Measurements from ENCODE around the gene CPED1. TPM values are rescaled to one million over a fixed set of nuclear protein-coding genes. Genes with fewer than 3 reads are reported as not detected.

The CPED1 gene
- total RNA-seq, 2 donors from 2014 or later: not detected

DNA sequence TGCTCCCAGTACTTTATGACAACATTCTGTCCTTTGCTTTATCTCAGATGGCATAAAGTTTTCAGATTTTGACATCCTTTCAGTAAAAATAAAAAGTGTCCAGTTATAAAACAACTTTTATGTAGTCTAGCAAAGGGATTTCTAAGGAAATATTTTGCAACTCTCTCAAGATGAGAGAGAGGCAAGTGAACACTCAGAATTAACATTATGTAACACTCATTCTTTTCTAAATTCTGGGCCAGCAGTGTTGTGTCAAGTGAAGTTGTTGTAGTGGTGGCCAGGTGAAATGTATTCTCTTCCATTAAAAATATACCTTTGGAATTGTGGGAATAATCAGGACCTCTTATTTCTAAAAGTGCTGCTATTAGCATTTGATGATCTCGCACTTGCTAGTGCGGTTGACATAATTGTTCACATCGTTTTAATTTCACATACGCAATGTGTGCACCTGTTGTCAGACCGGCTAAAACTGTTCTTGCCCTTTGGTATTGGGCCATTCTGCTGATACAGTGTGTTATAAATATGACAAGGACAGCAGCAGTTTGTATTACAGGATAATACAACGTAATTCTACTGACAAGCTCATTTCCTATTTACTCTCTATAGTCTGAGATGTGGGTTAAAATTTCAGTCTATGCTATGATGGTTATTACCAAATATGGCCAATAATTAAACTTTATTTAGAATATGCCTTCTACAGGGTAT is 23.8 kb downstream of the CPED1 start:
- Mint-ChIP-seq H3K27ac (no peak overlapping the region), H3K27me3 (peaks cover 18% of the 10 kb centered on the region), H3K4me1 (no peaks in the 10 kb centered on the region), H3K4me3 (no peak overlapping the region), H3K9me3 (no peaks in the 10 kb centered on the region), H3K36me3 (ENCODE audit: low read depth) (no peaks in the 10 kb centered on the region)
- no peak for ATAC-seq (replicated peaks)

DNA sequence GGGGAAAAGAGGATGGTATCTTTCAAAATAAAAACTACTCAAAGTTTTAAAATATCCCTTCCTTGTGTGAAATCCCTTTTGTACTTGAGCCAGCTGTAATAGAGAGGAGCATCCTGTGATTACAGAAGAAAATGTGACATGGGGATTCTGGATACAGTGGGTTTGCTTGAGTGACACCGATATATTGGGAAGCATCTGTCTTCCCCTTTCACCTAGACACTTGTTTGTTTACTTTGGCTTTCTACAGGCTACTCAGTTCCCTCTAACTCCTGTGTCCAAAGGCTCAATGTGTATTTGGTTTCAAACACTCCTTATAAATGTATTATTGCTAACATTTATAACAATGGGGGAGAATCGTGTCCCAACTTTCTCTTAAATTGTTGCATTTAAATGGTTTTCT is 24.4 kb downstream of the CPED1 start:
- no peaks in the 10 kb centered on the region for H3K4me1 Mint-ChIP-seq
- H3K27ac Mint-ChIP-seq: no peak overlapping the region
- no peak for ATAC-seq (replicated peaks)
- H3K9me3 Mint-ChIP-seq: no peaks in the 10 kb centered on the region
- H3K27me3 Mint-ChIP-seq: peaks cover 13% of the 10 kb centered on the region
- H3K4me3 Mint-ChIP-seq: no peak overlapping the region
- H3K36me3 Mint-ChIP-seq (ENCODE audit: low read depth): no peaks in the 10 kb centered on the region

DNA sequence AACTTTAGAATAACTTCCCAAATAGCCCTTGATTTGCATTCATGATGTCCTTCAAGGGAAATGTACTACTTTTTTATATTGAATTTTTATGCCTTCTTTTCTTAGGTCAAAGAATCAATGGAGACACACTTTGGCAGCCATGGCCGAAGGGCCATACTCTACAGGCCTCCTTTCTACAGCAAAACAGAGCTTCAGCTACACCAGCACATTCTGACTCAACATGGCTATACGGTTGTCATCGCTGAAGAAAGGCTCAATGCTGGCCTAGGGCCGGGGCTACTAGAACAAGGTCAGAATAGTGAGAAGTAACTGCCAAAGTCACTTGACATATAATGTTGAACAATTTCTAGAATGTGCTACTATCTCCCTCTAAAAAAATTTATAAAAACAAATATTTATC is 27.0 kb downstream of the CPED1 start:
- Mint-ChIP-seq H3K9me3 (no peaks in the 10 kb centered on the region), H3K4me3 (no peak overlapping the region), H3K27ac (no peak overlapping the region), H3K36me3 (ENCODE audit: low read depth) (no peaks in the 10 kb centered on the region), H3K4me1 (no peaks in the 10 kb centered on the region), H3K27me3 (peaks cover 4% of the 10 kb centered on the region)
- ATAC-seq (replicated peaks): no peak

DNA sequence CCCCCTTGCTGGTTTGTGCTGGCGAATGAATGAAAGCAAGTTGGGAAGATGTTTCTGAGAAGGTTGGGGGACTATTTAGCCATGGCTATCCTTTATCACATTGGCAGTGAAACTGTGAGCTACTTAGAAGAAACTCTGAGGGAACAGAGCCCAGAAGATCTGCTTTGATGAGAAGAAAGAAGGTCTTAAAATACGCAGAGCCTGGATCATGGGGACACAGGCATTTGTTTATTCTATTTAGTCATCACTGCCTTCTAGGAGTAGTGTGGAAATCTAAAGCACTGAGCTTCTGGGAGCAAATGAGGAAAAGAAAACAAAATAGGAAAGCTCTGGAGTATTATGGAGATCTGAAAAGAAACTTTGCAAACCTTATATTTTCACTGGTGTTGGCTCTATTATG is 28.5 kb downstream of the CPED1 start:
- Mint-ChIP-seq H3K27me3 (peaks cover 4% of the 10 kb centered on the region), H3K4me3 (no peak overlapping the region), H3K9me3 (no peaks in the 10 kb centered on the region), H3K36me3 (ENCODE audit: low read depth) (no peaks in the 10 kb centered on the region), H3K27ac (no peak overlapping the region), H3K4me1 (no peaks in the 10 kb centered on the region)
- no peak for ATAC-seq (replicated peaks)

DNA sequence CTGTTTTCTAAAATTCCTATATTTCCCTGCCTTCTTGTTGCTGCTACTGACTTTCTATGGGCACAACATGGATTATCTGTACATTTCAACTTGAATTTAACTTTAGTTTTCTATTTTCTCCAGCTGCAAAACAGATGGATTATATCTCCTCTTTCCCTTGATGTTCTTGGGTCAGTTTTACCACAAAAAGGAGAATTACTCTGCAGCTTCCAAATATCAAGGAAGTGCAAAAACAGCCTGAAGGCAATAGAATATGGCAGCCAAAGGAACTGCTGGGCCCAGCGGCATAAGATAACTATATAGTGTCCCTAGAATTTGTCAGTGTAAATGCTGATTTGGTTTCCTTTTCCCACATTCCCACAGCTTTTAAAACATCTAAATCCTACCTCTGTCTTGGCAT is 29.1 kb downstream of the CPED1 start:
- no peaks in the 10 kb centered on the region for H3K36me3 Mint-ChIP-seq (ENCODE audit: low read depth)
- peaks cover 4% of the 10 kb centered on the region for H3K27me3 Mint-ChIP-seq
- ATAC-seq (replicated peaks): no peak
- no peak overlapping the region for H3K27ac Mint-ChIP-seq
- H3K4me1 Mint-ChIP-seq: no peaks in the 10 kb centered on the region
- no peaks in the 10 kb centered on the region for H3K9me3 Mint-ChIP-seq
- no peak overlapping the region for H3K4me3 Mint-ChIP-seq

DNA sequence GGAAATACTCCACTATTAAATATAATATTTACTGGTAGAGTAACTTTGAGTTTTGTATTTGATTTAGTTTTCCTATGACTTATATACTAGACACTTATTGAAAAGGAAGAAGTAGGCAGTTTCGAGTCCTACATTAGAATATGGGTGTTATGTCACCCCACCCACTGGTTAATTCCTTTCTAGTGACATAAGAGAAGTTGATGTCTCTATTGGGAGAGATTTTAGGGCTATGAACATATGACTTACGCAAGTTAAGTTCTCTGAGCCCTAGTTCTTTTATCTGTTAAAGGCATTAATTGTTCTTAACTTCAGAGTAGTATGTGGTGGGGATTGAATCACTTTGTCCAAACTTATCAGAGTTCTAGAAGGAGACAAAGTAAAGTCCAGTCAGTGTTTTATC is 30.5 kb downstream of the CPED1 start:
- Mint-ChIP-seq H3K4me1 (no peaks in the 10 kb centered on the region), H3K36me3 (ENCODE audit: low read depth) (no peaks in the 10 kb centered on the region), H3K9me3 (no peaks in the 10 kb centered on the region), H3K27me3 (peaks cover under 1% of the 10 kb centered on the region), H3K4me3 (no peak overlapping the region), H3K27ac (no peak overlapping the region)
- no peak for ATAC-seq (replicated peaks)

DNA sequence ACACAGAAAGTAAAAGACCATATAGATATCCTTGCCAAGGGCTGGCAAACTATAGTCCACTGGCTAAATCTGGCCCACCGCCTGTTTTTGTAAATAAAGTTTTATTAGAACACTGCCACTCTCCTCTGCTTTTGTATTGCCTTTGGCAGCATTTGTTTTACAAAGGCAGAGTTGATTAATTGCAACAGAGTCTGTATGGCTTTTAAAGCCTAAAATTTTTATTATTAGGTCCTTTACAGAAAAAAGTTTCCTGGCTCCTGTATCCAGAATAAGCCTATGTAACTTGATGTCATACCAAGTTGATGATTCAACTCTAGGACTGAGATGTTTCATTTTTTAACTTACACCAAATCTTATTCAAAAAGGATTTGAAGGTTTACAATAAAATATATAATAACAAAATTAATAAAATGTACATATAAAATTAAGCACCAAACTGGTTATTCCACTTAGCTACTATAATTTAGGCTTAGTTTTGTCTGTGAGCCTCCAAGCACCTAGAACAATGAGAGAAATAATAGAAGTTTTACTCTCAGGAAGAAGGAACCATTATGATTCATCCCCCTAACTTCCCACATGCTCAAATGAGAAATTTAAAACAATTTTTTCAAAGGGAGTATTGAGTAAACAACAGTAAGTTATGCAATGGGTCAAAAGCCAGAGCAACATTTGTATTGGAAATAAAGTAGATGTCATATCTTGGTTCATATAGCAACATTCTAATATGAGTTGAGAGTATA is 31.9 kb downstream of the CPED1 start:
- no peaks in the 10 kb centered on the region for H3K36me3 Mint-ChIP-seq (ENCODE audit: low read depth)
- H3K27ac Mint-ChIP-seq: no peak overlapping the region
- ATAC-seq (replicated peaks): no peak
- H3K9me3 Mint-ChIP-seq: no peaks in the 10 kb centered on the region
- H3K27me3 Mint-ChIP-seq: no peaks in the 10 kb centered on the region
- H3K4me3 Mint-ChIP-seq: no peak overlapping the region
- no peaks in the 10 kb centered on the region for H3K4me1 Mint-ChIP-seq

DNA sequence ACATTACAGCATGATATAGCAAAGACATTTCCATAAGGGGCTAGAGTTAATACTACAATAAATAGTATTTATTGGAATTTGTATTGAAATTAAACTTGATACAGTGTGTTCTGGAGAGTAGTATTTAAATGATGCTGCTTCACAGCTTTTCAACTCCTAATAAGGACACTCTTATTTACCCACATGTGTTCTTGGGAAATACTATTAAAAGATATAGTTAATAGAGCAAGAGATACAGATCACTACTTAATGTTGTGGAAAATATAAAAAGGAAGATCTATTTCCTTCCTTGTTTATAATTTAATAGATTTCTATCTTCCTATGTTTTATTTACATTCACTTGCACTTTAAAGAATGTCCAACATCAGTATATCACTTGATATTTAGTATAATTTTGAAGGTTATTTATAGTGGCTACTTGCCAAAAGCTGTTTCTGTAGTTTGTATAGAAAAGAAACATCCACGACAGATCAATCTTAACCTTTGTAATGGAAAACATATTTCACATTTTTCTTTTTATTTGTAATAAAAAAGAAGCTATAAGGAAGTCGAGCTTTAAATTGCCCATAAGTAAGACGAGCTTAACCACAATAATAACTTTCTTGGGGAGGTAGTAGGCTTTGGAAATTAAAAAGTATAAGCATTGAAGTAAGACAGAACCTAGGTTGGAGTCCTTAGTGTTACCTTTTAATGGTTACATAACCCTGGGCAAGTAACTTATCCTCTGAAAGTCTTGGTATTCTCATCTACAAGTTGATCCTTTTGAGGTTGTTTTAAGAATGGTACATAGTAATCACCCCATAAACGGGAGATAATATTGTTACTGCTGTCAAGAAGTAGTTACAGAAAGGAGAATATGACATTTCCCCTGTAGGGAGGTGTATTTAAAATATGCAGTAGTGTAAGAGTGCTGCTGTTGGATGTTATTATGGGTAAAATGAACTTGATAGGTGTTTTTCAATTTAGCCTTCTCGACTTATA is 32.8 kb downstream of the CPED1 start:
- Mint-ChIP-seq H3K27me3 (peaks cover 6% of the 10 kb centered on the region), H3K9me3 (no peaks in the 10 kb centered on the region), H3K27ac (no peak overlapping the region), H3K4me3 (no peak overlapping the region), H3K36me3 (ENCODE audit: low read depth) (no peaks in the 10 kb centered on the region), H3K4me1 (no peaks in the 10 kb centered on the region)
- no peak for ATAC-seq (replicated peaks)

DNA sequence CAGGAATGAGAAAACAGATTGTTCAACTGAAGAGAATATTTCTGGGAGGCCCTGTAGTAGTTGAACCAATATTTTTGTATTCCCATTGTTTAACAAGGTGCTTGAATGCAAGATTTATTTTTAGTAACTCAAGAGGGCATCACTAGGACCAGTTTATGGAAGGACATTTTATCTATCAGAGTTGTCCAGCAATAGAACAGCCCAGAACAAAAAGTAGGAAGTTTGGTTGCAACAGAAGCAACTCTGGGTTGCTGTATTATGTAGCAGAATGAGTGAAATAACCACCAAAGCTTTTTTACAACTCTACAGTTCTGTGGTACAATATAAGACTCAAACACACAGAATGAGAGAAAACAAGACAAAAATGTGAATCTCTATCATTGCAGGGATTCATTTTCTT is 34.7 kb downstream of the CPED1 start:
- Mint-ChIP-seq H3K4me3 (no peak overlapping the region), H3K9me3 (no peaks in the 10 kb centered on the region), H3K27me3 (peaks cover 11% of the 10 kb centered on the region), H3K4me1 (no peaks in the 10 kb centered on the region), H3K36me3 (ENCODE audit: low read depth) (no peaks in the 10 kb centered on the region), H3K27ac (no peak overlapping the region)
- no peak for ATAC-seq (replicated peaks)

DNA sequence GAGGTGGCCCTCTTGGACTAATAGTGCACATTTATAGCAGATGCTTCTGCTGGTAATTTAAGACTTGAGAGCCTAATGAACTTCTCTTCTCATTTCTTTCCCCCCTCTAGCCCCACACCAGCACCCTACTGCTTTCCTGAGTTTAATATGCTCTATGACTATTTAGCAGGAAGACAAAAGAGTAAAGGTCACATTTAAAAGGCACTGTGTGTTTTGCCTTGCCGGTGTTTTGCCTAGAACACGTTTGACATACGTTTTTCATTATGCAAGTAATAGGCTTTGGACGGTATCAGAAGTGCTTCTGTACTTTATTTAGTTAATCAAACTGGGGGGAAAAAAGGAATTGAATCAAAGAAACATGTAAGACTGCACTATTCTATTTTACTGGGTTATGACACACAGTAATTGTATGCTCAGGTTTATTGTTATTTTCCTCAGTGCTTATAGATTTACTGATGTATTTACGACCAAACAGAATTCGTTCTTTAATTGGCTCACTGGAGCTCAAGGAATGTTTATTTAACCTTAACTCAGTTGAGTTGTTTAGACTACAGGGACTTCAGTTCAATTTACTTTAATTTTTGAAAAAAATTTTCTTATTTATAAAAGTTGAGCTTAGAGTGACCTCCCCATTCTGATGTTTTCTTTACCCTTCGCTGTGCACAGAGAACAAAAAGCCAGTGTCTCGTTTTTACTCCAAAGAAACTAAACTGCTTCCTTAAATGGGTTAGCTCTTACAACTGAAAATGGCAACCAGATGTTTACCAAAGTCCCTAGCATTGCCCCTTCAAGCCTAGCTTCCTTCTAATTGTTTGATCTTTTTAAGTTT is 35.4 kb downstream of the CPED1 start:
- no peak overlapping the region for H3K27ac Mint-ChIP-seq
- no peak overlapping the region for H3K4me3 Mint-ChIP-seq
- no peaks in the 10 kb centered on the region for H3K36me3 Mint-ChIP-seq (ENCODE audit: low read depth)
- H3K4me1 Mint-ChIP-seq: no peaks in the 10 kb centered on the region
- H3K27me3 Mint-ChIP-seq: peaks cover 11% of the 10 kb centered on the region
- no peaks in the 10 kb centered on the region for H3K9me3 Mint-ChIP-seq
- ATAC-seq (replicated peaks): no peak

DNA sequence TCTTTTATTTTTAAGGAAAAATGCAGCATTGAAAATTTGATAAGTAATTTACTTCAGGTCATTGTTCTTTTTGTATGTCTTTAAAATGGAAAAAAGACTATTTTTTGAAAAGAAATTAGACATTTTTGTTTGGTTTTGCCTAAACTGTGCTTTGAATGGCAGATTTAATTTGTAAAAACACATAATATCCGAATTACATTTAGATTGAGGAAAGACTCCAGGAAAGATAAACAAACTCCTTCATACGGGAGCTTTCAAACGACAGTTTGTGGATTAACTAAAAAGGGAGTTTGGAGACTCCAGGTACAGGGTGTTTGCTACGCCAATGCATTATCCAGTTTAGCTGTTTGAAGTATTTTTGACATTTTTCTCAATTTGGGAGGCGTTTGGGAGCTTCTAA is 36.1 kb downstream of the CPED1 start:
- Mint-ChIP-seq H3K27ac (no peak overlapping the region), H3K27me3 (peaks cover 11% of the 10 kb centered on the region), H3K4me1 (no peaks in the 10 kb centered on the region), H3K9me3 (no peaks in the 10 kb centered on the region), H3K4me3 (no peak overlapping the region), H3K36me3 (ENCODE audit: low read depth) (no peaks in the 10 kb centered on the region)
- no peak for ATAC-seq (replicated peaks)

DNA sequence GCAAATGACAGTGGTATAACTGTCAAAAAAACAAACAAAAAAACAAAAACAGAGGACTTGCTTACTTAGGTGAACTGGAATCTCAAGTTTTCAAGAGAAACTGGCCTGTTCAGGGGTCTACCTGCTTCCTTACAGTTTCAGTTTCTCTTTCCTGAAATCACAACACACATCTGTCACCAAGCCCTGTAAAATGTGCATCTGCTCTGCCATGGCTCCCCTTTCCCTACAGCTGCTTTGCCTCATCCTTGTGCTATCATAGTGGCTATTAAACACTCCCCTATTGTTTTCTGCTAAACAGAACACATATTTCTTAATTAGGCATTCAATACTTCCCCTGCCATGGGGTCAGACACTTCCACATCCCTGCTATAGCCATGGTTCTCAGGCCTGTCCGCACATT is 37.6 kb downstream of the CPED1 start:
- Mint-ChIP-seq H3K36me3 (ENCODE audit: low read depth) (no peaks in the 10 kb centered on the region), H3K4me1 (no peaks in the 10 kb centered on the region), H3K4me3 (no peak overlapping the region), H3K9me3 (no peaks in the 10 kb centered on the region), H3K27ac (no peak overlapping the region), H3K27me3 (peaks cover 11% of the 10 kb centered on the region)
- ATAC-seq (replicated peaks): no peak

DNA sequence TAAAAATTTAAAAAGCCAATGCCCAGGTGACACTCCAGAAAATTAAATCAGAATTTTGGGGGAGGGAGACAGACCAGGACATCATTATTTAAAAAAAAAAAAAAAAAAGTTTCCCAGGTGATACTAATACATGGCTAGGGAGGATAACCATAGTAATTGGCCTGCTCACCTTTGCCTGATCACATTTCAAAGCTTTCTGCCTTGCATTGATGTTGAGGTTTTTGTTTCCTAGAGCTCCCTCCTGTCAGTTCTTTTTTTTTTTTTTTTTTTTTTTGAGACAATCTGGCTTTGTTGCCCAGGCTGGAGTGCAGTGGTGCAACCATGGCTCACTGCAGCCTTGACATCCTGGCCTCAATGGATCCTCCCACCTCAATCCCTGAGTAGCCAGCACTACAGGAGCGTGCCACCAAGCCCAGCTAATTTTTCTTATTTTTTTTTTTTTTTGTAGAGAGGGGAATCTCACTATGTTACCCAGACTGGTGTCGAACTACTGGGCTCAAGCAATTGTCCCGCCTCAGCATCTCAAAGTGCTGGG is 38.1 kb downstream of the CPED1 start:
- Mint-ChIP-seq H3K4me3 (no peak overlapping the region), H3K27me3 (peaks cover 11% of the 10 kb centered on the region)

More for the DNA sequence above, 38.1 kb downstream of the CPED1 start:
- Mint-ChIP-seq H3K9me3 (no peaks in the 10 kb centered on the region), H3K36me3 (ENCODE audit: low read depth) (no peaks in the 10 kb centered on the region), H3K27ac (no peak overlapping the region), H3K4me1 (no peaks in the 10 kb centered on the region)
- no peak for ATAC-seq (replicated peaks)
